RPMI8226 (cell line): ENCODE results near the gene CRTAC1.

Source experiments
- DNase-seq: peaks from one replicate; pipeline ENCODE4 v3.0.0-alpha.2; 2015

The CRTAC1 gene

GRCh38 chr10:97922022-97922758 is 108.2 kb downstream of the CRTAC1 start:
- DNase-seq, result no peak

- no peak for DNase-seq
Measured at GRCh38 chr10:97921581-97922021, 108.8 kb downstream of the CRTAC1 start.

DNA sequence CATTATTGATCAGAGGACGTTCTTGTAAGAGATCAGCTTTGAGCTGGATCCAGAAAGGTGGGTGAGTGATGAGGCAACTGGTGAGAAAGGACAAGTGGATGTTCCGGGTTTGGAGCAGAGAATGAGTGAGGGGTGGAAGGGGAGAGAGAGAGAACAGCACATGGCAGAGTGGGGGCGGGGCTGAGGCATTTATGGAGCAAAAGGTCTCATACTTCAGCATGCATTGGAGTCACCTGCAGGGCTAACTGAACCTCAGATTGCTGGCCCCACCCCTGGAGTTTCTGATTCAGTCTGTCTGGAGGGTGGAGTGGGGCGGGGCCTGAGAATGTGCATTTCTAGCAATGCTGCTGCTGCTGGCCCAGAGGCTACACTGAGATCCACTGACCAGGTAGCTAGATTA is 109.6 kb downstream of the CRTAC1 start:
- DNase-seq, result no peak

GRCh38 chr10:97919012-97919411 is 111.4 kb downstream of the CRTAC1 start:
- DNase-seq, result no peak

DNA sequence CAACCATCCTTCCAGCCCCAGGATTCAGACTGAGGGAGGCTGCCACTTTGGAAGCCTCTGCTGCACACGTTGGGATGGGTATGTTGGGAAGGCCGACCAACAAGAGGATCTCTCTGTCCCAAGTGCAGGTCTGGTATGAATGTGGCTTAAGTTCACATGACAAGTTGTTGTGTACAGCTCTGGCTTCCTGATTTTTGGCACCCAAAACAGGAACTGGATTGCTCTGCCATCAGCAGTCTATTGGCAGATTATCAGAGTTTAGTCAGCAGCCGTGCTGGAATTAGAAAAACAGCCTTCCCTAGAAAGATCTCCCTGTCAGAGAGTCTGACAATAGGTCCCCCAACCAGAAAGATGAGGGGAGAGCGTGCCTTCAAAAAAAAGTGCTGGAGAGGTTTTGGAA is 113.8 kb downstream of the CRTAC1 start:
- DNase-seq, result peak; percentile 21

DNA sequence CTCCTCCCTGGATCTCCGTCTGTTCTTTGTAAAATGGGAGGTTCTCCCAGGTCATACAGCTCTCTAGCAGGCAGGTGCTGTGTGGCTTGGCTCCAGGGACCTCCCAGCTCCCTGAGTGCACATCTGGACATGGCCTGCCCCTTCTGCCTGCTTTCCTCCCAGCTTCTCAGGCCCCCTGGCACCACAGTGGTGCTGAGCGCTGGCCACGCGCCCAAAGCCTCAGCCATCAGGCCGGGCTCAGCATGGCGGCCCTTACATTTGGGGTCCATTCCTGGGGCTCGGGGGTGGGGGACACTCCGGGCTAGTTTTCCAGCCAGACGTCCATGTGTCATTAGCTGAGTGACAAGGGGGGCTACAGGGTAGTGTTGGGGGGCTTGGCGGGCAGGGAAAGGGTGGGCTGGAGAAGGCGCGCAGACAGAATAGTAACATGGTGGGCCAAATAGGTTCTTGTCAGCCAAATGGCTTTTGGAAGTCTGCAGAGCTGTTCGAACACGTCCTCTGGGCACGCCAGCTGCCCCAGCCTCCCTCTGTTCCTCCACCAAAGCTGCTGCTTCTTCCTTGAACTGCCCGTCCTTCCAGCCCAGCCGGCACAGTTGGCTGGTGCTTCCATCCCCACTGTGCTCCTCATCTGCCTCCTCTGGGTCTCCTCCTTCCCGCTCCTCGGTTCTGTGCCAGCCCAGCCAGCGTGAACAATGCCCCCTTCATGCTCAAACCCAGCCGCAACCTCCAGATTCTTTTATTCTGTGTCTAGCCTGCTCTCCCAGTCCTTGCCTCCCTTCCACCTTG is 114.9 kb downstream of the CRTAC1 start:
- no peak for DNase-seq

DNA sequence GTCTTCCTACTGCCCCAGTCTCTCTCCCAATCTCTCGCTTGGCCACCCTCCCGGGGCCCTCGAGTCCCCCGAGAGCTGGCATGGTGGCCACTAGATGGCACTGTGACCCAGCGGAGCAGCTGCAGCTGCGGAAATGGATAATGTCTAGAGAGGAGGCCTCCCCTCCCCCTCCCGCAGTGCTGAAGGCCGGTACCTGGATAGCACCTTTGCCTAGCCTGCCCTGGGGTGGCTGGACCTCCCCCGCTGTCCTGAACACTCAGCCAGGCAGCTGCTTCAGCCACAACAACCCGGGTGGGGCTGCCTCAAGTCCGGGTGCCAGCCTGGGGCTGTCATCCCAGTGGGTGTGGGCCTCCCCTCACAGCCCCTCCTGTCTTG is 115.6 kb downstream of the CRTAC1 start:
- peak; percentile 69 for DNase-seq

- DNase-seq, result no peak
Measured at GRCh38 chr10:97914171-97914836, 116.1 kb downstream of the CRTAC1 start.

DNA sequence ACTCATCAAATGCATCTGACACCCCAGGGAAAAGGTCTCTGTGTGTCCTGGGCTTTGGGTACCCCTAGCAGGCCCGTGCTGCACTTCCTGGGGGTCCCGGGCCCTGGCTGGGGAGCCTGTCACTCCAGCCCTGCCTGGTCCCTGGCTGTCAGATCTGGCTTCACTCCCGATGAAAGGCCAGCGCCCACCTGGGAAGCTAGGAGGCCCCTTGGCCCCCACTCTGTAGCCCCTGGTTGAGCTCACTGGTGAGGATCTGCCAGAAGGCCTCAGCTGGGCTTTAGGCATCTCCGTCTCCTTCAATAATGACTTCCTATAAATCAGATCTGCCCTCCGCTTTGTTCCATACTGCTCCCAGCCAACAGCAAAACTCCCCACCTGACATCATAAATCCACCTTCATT is 116.8 kb downstream of the CRTAC1 start:
- DNase-seq, result no peak

DNA sequence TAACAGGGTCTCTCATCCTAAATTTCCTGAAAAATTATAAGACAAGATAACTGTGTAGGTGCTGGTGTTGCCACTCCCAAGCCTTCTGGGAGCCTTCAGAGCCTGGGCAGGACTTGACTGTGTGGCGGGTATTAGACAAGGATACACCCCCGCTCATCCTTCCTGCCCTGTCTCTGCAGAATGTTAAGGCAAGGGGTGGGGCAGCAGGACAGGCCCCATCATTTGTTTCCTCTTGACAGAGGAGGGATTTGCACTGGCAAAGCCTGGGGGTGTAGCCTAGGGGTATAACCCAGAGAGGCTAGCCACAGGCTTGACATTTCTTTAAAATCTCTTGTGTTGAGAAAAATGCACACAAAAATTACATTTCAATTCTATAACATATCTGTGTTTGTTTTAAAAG is 117.2 kb downstream of the CRTAC1 start:
- DNase-seq, result no peak

- no peak for DNase-seq
Measured at GRCh38 chr10:97911217-97911616, 119.2 kb downstream of the CRTAC1 start.

- DNase-seq, result no peak
Measured at GRCh38 chr10:97910661-97911060, 119.8 kb downstream of the CRTAC1 start.

- no peak for DNase-seq
Measured at GRCh38 chr10:97907830-97908229, 122.6 kb downstream of the CRTAC1 start.

DNA sequence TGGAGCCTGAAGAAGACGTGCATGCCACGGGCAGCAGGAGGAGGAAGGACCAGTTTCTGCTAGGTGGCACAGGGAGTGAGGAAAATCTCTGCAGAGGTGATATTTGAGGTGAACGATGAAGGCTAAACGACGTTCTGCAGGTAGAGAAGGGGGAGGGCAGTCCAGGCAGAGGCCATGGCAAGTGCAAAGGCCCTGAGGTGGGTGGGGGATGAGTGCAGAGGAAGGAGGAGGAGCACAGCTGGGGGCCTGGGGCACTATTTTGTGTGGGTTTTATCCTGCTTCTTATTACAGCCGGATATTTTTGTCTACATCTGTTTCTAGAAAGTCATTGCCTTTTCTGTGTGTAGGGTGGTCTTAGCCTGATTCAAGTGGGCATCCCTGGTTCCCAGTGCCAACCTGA is 123.2 kb downstream of the CRTAC1 start:
- DNase-seq, result no peak

- DNase-seq, result no peak
Measured at GRCh38 chr10:97905276-97905675, 125.1 kb downstream of the CRTAC1 start.

DNA sequence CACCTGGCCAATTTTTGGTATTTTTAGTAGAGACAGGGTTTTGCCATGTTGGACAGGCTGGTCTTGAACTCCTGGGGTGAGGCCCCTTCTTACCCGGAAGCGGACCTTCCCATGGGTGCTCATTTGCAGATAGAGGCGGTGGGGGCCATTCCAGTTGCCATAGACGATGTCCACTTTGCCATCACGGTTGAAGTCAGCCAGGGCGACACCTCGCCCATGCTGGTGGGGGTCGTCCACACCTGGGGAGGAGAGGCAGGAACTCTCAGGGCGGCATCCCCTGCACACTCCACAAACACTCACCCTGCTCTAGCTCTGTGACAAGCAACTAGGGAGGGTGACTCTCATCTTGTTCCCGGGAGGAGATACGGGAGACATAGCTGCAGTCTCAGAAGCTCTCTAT is 125.8 kb downstream of the CRTAC1 start:
- DNase-seq, result no peak

- no peak for DNase-seq
Measured at GRCh38 chr10:97904018-97904381, 126.4 kb downstream of the CRTAC1 start.

DNA sequence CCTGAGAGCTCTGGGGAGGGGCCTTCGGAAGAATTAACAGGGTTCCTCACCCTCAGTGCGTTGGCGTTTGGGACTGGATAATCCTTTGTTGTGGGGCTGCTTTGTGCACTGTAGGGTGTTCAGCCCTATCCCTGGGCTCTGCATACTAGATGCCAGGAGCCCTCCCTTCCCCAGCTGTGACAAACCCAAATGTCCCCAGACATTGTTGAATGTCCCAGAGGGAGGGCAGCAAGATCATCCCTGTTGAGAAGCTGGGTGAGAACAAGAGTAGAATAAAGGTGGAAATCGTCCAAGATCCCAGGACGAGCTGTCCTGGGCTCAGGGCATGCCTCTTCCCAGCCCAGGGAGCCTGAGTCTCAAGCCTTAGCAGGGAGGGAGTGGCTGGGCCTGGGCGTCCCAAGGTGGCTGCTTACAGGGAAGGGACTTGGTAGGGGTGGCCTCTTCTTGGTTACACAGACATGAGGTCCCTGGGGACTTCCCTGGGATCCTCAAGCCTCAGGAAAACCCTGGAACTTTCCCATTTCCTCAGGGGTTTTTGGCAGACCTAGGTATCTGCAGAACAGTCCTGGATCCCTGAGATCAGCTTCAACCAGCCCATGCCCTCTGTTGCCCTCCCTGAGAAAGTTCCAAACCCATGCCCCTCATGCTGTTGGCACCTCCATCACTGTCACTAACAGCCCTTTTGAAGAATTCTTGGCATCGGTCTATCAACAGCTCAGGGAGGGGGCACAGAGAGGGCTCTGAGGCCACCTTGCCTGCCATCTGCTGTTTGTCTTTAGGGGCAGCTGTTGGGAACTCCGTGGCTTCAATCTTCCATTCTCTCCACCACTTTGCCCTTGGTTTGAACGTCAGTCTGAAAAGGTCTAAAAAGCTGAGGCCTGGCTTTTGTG is 127.0 kb downstream of the CRTAC1 start:
- DNase-seq, result no peak

GRCh38 chr10:97901381-97901780 is 129.0 kb downstream of the CRTAC1 start:
- no peak for DNase-seq

GRCh38 chr10:97898429-97898828 is 132.0 kb downstream of the CRTAC1 start:
- DNase-seq, result peak; percentile 51

GRCh38 chr10:97896756-97897358 is 133.6 kb downstream of the CRTAC1 start:
- no peak for DNase-seq

DNA sequence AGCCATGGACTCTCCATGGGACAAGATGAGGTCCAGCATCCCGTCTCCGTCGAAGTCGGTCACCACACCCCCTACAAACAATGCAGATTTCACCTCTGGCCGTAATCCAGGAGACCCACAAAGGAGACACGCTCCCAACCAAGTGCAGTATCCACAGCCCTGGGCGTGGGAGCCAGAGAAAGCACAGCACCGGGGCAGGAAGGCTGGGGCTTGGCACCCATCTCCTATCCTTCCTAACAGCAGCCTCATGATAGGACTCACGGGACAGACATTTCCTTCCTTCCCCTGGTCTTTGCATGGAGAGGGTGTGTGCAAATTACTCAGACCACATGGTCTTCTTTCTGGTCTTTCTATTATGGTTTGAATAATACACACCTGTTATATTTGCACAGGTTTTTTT is 134.5 kb downstream of the CRTAC1 start:
- DNase-seq, result no peak

GRCh38 chr10:97895084-97895483 is 135.3 kb downstream of the CRTAC1 start:
- no peak for DNase-seq
